GM18520 (cell line): ENCODE measurements around the gene CCNL2.

ENCODE experiments used
- ATAC-seq: cut with Tn5 transposase; IDR thresholded peaks from one replicate; pipeline ENCODE4 v1.9.1; 2021; ENCODE audit not compliant: unreplicated experiment

CCNL2 gene

GRCh38 chr1:1344655-1345361 lies 54.3 kb downstream of the CCNL2 start:
- ATAC-seq, result no peak

GRCh38 chr1:1343811-1344421 lies 55.2 kb downstream of the CCNL2 start:
- ATAC-seq, result no peak

- no peak for ATAC-seq
Measured at GRCh38 chr1:1342584-1343115, 56.5 kb downstream of the CCNL2 start.

DNA sequence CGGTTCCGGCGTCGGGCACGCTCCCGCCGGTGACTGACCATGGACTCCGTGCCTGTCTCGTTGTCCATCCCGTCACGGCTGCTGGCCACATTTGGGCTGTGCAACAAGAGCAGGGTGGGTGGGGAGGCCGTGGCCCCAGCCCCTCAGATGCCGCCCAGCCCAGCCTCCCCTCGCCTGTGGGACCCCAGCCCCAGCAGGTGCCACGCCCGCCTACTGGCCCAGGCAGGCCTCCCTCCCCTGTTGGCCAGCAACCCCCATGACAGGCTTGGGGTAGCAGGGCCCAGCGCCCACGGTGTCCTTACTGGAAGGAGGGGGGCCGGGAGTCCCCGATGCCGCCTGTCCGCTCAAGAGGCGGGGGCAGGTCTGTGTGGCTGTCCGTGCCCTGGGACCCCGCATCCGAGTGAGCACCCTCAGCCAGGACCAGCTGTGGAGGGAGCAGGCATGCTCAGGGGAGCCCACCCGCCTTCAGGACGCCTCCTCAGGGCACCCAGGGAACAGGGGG lies 57.0 kb downstream of the CCNL2 start:
- ATAC-seq, result no peak

GRCh38 chr1:1341549-1342021 lies 57.5 kb downstream of the CCNL2 start:
- ATAC-seq, result no peak

- ATAC-seq, result no peak
Measured at GRCh38 chr1:1340791-1341548, 58.2 kb downstream of the CCNL2 start.

DNA sequence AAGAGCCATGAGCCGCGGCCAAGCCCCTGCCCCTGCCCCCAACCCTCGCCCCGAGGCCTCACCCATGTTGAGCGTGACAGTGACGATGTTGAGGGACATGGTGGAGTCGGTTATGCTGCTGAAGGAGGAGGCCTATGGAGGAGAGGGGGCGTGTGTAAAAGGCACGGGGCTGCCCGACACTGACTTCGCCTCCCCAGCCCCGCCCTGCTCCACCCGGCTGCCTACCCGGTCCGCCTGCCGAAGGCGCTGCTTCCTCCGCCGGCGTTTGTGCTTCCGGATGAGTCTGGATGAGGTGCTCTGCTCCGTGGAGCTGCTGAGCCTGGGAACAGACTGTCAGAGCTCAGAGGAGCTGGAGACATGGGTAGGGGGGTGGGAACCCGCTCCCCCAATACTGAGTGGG lies 59.0 kb downstream of the CCNL2 start:
- no peak for ATAC-seq

DNA sequence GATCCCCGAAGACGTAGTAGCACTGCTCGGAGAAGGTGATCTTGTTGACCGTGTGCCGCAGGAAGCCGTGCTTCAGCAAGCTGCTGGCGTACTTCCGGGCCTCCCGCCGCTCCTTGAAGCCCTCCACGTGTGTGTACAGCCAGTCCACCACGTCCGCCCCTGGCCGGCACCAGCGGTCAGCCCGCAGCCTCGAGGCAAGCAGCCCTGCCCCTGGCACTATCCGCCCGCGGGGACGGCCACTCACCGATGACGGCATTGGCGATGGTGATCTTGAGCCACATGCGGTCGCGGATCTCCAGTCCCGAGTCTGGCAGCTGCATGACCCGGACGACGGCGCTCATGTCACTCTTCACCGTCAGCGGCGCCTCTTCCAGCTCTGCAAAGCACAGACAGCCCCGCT lies 60.9 kb downstream of the CCNL2 start:
- no peak for ATAC-seq

GRCh38 chr1:1337793-1338147 lies 61.4 kb downstream of the CCNL2 start:
- no peak for ATAC-seq

DNA sequence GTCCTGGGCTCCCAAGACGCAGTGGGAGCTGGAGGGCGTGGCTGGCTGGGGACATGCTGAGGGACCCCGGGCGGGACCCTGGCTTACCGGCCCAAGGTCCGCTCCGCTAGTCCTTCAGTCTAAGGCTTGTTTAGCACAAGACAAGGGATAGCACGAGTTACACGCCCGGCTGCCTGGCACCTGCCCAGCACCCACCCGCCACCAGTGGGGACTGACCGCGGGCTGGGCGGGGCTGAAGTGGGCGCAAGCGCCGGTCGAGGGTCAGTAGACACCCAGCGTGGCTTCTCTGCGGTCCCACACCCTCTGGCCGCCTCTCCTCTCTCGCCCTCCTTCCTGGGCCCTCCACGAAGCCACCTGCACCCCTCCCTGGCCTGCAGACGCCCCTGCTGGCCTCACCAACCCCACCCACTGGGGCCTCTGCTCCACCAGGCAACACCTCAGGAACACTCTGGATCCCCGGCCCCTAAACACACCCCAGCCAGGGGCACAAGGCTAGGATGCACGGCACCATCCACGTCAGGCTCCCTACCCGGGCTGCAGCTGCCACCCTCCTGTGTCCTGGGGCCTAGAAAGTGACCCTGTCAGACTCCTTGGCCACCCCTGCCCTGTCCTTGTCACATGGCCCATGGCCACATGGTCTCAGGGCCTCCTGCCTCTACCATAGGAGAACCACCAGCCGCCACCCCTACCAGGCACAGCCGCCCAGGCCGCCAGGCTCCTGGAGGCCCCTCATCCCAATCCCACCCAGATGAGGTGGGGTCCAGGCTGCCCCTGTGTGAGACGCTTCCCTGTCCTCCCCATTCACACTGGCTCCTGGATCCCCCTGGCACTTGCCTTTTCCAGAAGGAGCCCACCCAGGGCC lies 62.0 kb downstream of the CCNL2 start:
- ATAC-seq, result no peak

GRCh38 chr1:1336446-1336845 lies 62.7 kb downstream of the CCNL2 start:
- ATAC-seq, result no peak

DNA sequence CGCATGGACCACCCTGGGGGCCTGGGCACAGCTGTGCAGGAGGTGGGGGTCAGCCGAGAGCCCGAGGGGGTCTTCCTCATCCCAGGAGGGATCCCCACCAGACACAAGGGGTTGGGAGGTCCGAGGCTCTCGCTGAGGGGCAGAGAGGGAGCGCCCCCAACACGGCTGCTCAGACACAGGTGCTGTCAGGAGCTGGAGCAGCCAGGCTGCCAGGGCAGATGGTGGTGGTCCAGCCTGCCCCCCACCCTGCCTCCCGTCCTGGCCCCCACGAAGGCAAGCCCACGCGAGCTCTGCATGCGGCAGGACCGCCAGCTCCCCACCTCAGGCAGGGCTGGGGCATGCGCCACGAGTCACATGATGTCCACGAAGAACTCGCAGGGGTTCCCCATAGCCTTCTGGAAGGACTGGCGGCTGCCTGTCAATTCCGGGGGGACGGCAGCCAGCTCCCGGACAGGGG lies 63.3 kb downstream of the CCNL2 start:
- ATAC-seq, result no peak
